HG02610 (cell line): ENCODE results near the gene NF2.

Experiments used
- ATAC-seq: cut with Tn5 transposase; IDR thresholded peaks from one replicate; pipeline ENCODE4 v1.9.1; 2021; ENCODE audit warnings: mild to moderate bottlenecking, moderate library complexity; ENCODE audit not compliant: unreplicated experiment

The NF2 gene

GRCh38 chr22:29700206-29700899, 96.9 kb downstream of the NF2 start:
- no peak for ATAC-seq

- ATAC-seq, result no peak
These were observed 97.4 kb downstream of the NF2 start for GRCh38 chr22:29700900-29701154.

- no peak for ATAC-seq
These were observed 97.9 kb downstream of the NF2 start for GRCh38 chr22:29701155-29701999.

GRCh38 chr22:29702000-29702930, 98.8 kb downstream of the NF2 start:
- no peak for ATAC-seq

GRCh38 chr22:29702931-29703501, 99.6 kb downstream of the NF2 start:
- no peak for ATAC-seq

GRCh38 chr22:29703569-29704195, 100.2 kb downstream of the NF2 start:
- no peak for ATAC-seq

GRCh38 chr22:29704528-29705285, 101.3 kb downstream of the NF2 start:
- ATAC-seq, result no peak

- no peak for ATAC-seq
These were observed 102.2 kb downstream of the NF2 start for GRCh38 chr22:29705651-29706050.

GRCh38 chr22:29706486-29706885, 103.1 kb downstream of the NF2 start:
- no peak for ATAC-seq

- no peak for ATAC-seq
These were observed 103.6 kb downstream of the NF2 start for GRCh38 chr22:29707010-29707409.

- ATAC-seq, result no peak
These were observed 104.0 kb downstream of the NF2 start for GRCh38 chr22:29707471-29707870.

GRCh38 chr22:29710193-29710592, 106.8 kb downstream of the NF2 start:
- ATAC-seq, result no peak

- no peak for ATAC-seq
These were observed 107.6 kb downstream of the NF2 start for GRCh38 chr22:29710922-29711593.

- no peak for ATAC-seq
These were observed 108.7 kb downstream of the NF2 start for GRCh38 chr22:29712119-29712518.

GRCh38 chr22:29713156-29713727, 109.8 kb downstream of the NF2 start:
- ATAC-seq, result no peak

- ATAC-seq, result no peak
These were observed 111.8 kb downstream of the NF2 start for GRCh38 chr22:29715240-29715639.

GRCh38 chr22:29715705-29716104, 112.3 kb downstream of the NF2 start:
- no peak for ATAC-seq

GRCh38 chr22:29716814-29717545, 113.5 kb downstream of the NF2 start:
- no peak for ATAC-seq
